Tibial nerve (tissue), 3 donors: ENCODE results near the gene PRPH2.

Source experiments
- CTCF ChIP-seq, 5 experiments: fragments of 200-600 bp in 3 of 5; fragments of 450-650 bp in 2 of 5; sonication (generic) in 3 of 5; IDR thresholded peaks; one replicate each; pipeline ENCODE4 v1.5.1; 2016 to 2019; ENCODE audit warnings: antibody characterized with exemption in 5 of 5, mild to moderate bottlenecking in 3 of 5, moderate library complexity in 2 of 5
- POLR2A ChIP-seq, 2 donors: fragments of 450-650 bp; IDR thresholded peaks; one replicate each; pipeline ENCODE4 v1.6.1; 2017; ENCODE audit warnings: antibody characterized with exemption in 2 of 2, mild to moderate bottlenecking in 2 of 2, moderate library complexity in 2 of 2

GRCh38 chr6:42661540-42662153 lies 60.8 kb downstream of the PRPH2 start:
- TF ChIP-seq POLR2A (IDR thresholded peaks at IDR 0.05) (no peak), CTCF (IDR thresholded peaks at IDR 0.05) (peak; percentile 79 to 87 (median 82))
